Measurements from ENCODE around the gene NTNG2.

- no peak for TF ChIP-seq POLR2A (IDR thresholded peaks at IDR 0.05)
- TF ChIP-seq, protein P1, sequence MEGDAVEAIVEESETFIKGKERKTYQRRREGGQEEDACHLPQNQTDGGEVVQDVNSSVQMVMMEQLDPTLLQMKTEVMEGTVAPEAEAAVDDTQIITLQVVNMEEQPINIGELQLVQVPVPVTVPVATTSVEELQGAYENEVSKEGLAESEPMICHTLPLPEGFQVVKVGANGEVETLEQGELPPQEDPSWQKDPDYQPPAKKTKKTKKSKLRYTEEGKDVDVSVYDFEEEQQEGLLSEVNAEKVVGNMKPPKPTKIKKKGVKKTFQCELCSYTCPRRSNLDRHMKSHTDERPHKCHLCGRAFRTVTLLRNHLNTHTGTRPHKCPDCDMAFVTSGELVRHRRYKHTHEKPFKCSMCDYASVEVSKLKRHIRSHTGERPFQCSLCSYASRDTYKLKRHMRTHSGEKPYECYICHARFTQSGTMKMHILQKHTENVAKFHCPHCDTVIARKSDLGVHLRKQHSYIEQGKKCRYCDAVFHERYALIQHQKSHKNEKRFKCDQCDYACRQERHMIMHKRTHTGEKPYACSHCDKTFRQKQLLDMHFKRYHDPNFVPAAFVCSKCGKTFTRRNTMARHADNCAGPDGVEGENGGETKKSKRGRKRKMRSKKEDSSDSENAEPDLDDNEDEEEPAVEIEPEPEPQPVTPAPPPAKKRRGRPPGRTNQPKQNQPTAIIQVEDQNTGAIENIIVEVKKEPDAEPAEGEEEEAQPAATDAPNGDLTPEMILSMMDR (IDR thresholded peaks at IDR 0.05), result no peak
Measured at GRCh38 chr9:132127888-132128534, 33.8 kb upstream of the NTNG2 start.

Measured in adrenal gland (tissue), 5 donors.